Activated T-cell treated with anti-CD3 and anti-CD28 coated beads, Interleukin-2, amount 50 U/mL, for 1 hour (primary cell): ENCODE data around the gene ZDHHC1.

Source experiments
- DNase-seq: peaks from one replicate; pipeline ENCODE4 v3.0.0-alpha.2; 2020

ZDHHC1 gene

DNA sequence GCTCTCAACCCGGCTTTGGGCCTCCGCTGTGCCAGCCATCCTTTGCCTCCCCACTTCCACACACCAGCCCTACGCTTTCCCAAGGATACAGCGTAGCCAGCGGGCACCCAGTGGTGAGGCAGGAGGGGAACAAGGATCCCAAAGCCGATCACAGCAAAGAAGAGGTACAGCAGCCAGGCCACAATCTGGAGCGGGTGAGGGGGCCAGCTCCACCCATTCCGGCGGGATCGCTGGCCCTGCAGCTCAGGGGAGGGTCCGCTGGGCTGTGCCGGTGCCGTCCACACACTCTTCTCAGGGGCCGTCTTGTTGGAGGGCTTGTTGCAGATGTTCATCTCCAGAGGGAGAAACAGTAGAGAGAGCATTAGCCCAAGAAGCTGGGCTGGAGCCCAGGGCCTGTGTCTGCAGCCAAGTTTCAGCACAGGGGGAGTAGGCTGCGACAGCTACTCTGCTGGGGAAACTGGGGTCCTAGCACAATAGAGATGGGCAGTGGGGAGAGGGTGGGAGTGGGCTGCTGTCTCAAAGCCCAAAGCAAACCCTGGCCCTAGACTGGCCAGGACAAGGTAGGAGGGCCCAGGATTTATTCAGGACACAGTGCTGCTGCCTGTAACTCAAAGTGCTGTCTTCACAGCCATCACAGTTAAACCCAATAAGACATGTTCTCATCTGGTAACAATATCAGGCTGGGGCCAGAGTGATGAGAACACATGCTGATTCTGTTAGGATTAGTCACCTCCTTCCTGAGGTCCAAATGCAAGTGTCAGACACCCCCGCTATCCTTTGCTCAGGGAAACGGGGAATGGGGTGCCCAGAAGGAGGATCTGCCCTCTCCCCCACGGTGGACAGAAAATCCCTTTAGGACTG lies 9.9 kb downstream of the ZDHHC1 start:
- no peak for DNase-seq

DNA sequence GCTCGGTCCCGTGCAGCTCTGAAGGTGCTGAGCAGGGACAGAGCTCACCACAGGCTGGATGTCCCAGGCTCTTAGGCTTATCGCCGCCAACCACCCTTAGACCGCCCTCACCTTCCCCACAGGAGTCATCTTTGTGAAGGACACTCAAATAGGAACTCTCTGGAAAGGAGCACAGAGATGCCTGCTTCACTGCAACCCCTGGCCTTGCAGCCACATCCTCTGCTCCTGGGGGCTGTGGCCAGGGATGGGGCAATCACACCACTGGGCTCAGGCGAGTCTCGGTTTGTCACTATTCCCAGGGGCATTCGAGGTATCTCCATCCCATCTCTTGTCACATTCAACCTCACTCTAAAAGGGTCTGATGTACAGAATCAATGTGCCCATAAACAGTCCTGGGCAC lies 10.9 kb downstream of the ZDHHC1 start:
- DNase-seq, result no peak

DNA sequence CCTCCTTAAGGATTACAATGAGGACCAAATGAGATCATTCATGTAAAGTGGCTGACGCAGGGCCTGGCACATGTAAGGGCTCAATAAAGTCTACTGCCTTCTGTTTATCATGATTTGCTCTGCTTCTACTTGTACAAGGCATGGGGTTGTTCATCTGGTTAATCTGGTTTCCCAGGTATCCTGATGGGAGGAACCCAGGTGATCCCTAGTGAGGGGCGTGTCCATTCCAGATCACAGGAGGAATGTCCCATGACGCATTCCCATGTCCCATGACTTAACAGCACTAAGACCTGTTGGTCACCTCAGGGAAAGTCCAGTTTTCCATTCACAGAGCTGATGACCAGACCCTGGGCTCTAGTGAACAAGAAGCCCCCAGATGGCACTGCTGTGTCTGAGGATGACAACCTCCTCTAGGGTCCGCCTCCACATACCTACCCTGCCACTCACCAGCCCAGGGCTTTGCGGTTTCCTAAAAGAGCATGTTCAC lies 11.5 kb downstream of the ZDHHC1 start:
- DNase-seq, result no peak

DNA sequence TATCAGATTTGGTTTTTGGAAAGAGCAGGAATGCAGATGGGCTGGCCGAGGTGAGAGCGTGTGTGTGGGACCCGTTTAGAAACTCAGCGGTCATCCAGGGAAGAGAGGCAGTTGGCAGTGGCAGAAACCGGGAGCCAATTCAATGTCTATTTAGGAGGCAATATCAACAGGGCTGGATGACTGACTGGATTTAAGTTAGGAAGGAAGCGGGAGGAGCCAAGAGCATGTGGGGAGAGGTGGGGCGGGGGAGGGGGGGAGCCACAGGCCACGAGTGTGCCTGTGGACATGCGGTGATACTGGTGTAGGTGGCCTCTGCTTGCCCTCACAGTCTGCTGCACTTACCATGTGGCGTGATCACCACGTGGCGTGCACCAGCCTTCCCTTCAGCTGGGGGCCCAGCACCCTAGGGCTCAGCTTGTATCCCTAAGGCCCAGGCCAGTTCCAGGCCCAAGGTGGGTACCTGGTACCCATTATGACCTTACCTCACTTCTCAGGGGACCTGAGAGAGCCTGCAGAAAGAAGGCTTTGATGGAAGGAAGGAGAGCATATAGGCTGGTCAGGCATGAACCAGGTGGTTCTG lies 12.2 kb downstream of the ZDHHC1 start:
- no peak for DNase-seq

DNA sequence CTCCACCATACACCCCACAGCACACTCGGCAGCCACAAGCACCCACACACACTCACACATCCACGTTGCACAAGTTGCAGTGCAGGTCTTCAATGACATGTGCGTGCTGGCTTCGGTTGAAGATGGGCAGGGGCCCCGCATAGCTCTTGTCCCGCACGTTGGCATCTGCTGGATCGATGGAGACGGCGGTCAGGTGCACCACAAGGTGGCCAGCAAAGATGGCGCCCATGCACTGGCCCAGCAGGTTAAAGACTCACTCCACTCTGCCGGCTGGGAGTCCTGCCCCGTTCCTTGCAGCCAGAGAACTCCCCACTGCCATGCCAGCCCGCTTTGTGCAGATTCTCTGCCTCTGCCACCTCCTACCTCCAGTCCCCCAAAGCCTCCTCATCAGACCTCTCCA lies 15.4 kb downstream of the ZDHHC1 start:
- DNase-seq, result no peak

DNA sequence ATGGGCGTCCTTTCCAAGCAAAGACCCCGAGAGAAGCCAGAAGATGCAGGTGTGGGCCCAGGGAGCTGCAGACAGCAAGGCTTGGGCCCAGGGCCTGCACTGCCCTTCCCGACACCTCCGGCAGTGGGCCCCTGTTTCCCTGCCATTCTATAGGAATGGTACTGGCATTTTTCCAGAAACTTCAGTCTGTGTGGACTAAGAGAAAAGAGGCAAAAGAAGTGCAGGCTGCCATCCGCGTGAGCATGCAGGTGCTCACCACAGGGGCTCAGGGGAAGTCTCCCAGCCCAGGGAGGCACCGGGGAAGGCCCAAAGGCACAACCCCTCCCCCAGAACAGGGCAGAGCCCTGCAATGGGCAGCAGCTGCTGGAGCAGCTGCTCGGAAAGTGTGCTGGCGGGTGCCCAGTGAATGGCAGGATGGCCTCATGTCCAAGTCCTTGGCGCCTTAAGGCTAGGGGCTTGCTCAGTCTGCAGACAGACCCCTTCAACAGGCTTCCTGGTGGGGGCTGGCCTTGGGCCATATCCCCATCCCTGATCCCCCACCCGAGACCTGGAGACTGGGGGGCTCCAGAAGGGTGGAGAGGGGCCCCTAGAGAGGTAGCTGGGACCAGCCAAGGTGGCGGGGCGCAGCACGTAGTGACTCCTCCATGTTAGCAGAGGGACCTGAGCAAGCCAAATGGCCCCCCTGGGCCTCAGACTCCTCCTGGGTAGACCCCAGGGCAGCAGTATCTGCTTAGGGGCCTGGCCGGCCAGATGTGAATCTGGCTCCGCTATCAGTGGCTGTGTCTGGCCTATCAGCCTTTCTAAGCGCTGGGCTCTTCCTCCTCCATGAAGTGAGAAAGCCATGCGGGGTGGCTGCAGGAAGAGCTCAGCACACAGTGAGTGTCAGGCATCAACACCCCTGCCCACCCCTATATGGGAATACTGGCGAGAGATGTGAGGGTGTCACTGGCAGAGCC lies 16.2 kb downstream of the ZDHHC1 start:
- DNase-seq, result no peak

- DNase-seq, result peak; percentile 56
Measured at GRCh38 chr16:67399218-67399733, 17.0 kb downstream of the ZDHHC1 start.

GRCh38 chr16:67398546-67399217 lies 17.6 kb downstream of the ZDHHC1 start:
- DNase-seq, result no peak

DNA sequence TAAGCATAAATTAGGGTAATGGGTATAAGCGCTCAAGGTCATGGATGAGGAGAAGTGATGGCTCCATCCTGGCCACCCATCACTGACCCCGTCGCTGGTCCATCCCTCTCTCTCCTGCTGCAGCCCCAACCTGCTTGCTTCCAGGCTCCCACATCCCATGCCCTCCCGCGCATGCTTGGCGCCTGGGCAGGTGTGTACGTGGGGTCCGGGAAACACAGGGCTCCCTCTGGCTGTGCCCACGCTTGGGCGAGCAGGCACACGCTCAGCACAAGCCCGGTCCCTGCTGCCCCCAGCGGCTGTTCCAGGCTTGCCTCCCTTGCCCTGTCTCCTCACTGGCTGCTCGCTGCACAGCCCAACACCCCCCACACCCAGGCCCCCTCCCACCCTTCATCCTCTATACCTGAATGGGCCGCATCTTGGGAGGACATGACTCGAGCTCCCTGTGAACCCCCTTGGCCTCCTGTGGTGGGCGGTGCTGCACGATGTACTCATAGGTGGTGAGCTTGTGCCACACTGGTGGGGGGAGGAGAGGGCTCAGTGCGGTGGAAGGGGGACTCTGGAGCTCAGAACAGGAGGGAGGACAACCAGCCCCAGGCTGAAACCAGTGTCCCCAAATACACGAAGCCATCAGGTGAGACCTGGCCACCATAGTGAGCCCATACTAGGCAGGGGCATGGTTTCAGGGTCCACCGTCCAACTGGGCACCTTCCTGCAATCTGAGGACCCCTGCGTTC lies 18.3 kb downstream of the ZDHHC1 start:
- no peak for DNase-seq

DNA sequence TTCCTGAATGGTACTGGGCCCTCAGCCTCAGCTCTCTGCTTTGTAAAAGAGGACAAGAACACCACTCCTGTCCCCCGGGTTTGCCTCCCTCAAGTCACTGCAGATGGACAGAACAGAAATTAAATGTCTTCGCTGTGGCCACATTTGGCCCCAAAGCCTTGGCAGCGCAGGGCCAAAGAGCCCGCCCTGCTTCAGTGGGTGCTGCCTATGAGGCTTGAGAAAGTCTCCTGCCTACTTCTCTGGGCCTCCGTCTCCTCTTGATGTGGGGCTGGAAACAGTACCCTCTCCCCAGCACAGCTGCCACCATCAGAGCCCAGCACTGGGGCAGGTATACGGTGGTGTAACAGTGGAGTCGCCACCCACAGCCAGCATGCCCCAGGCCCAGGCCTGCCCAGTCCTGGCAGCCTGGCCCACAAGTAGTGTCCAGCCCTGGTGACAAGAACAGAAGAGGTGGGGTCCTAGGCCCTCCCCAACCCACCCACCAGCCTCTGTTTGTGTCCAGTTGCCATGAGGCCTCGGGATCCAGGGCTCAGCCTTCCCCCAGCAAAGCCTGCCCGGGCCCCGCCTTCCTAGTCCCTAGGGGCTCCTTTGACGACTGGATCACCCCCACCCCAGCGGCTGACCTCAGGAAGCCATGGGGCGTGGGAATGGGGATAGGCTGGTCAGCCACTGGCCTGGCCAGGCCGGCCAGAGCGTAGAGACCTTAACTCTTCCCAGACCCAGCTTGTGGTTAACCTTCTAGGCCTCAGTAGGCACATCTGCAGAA lies 19.1 kb downstream of the ZDHHC1 start:
- DNase-seq, result no peak

DNA sequence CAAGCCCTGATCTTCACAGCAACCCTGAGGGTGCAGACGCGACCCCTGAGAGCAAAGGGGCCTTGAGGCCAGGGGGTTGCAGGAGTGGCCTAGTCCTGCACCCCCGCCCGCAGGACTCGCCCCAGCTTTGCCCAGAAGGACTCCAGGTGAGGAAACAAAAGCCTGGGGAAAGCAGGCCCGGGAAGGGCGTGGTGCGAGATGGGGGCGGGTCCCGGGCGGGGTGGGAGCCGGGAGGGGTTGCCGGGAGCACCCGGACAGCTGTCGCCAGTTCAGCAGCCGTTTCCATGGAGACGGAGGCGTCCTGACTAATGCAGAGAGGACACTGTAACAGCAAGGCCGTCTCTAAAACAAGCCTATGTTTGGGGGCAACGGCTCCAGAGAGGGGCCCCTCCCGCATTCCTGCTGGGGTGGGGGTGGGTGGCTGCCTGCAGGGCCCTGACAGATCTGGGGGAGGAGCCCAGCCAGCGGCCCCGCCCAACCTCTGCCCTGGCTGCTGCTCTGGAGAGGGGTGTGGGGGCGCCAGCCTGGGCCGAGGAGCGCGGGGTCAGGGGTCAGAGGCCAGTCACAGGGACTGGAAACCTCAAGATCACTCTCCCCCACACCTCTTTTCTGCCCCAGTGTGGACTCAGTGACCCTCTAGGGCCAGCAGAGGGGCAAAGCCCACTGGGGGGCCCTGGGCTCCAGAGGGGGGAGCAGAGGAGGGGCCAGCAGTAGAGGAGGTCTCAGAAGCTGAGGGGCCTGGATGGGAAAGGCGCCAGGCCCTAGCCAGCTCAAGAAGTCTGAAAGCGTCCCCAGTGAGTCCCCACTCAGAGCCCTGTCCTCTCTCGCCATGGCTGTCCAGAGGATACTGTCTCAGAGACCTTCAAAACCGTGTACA lies 19.9 kb downstream of the ZDHHC1 start:
- no peak for DNase-seq

DNA sequence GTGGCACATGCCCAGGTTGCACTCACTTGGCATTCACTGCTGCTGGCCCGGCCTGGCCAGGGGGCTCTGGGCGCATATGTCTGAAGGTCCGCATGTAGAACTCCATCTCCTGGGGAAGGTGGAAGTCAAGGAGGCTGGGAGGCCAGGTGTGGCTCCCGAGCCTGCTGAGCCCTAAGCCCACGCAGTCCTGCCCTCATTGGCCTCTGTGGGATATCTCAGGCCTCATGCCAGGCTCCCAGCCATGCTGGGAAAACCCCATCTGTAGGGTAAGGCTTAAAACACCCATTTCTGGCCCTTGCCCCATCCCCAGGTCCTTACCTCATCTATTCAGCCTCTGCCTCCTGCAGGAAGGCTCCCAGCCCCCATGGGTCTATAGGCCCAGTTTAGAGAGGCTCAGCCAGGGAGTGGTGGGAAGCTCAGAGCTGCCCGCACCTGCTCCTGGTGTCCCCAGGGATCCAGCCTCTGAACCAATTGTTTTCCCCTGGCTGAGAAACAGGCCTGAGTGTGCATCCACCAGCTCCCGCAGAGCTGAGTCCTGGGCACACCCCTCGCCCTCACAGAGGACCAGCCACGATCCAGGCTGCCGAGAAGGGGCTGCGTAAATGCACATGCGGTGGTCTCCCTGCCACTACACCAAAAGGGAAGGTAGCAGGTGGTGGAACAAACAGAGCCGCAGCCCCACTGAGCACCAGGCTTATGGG lies 20.7 kb downstream of the ZDHHC1 start:
- DNase-seq, result no peak

- no peak for DNase-seq
Measured at GRCh38 chr16:67395105-67395457, 21.2 kb downstream of the ZDHHC1 start.

GRCh38 chr16:67394155-67395104 lies 21.8 kb downstream of the ZDHHC1 start:
- no peak for DNase-seq

- DNase-seq, result no peak
Measured at GRCh38 chr16:67393788-67394154, 22.5 kb downstream of the ZDHHC1 start.

- peak; percentile 45 for DNase-seq
Measured at GRCh38 chr16:67393111-67393787, 23.0 kb downstream of the ZDHHC1 start, which contains the start of gene TPPP3. TPPP3 (minus strand) TSS chr16:67393498; CDS start chr16:67391111, 2,387 bp downstream.

DNA sequence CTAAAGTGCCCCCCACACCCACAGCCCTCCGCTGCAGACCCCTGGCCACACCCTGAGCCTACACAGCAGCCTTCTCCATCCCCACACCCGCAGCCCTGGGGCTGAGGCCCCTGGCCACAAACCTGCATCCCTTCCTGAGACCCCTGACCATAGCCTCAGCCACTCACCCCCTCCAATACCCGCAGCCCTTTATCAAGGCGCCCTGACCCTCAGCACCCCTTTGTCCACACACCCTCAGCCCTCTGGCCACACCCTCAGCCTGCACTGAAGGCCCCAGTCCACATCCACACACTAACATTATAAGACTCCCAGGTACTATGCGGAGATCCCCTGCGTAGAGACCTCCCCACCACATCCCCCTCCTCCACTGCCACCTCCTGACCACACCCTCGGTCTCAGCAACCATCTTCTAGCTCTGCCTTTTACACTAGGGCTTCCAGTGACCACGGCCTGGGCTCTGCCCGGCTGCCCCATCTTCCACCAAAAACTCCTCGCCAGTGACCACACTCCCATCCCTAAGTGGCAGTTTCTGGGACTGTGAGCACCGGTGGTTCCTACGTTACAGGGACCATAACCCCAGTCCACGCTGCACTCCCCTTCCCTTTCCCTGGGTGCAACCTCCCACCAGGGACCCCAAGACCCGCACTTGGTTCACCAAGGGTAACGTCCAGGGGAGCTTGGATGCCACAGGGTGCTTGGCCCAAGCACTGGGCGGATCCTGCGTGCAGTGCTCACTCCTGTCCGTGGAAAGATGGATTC lies 23.8 kb downstream of the ZDHHC1 start:
- no peak for DNase-seq
